ENCODE results near the gene DHRS13.
"Not testable (repeated sequence)": the region's sequence is repeated elsewhere in the genome, so short reads cannot be mapped to it uniquely, and the experiment has no call there.

DHRS13 gene

GRCh38 chr17:28897769-28898526 lies 4.9 kb downstream of the DHRS13 start:
- DNase-seq (ENCODE audit: low read depth), result no peak
- TF ChIP-seq CTCF (conservative IDR thresholded peaks at IDR 0.05; ENCODE audit: low read depth, low read length), result no peak
- H3K4me3 ChIP-seq (ENCODE audit: low read depth, low read length), result peak overlapping the region; percentile 73

- peak; percentile 37 for TF ChIP-seq CTCF (conservative IDR thresholded peaks at IDR 0.05; ENCODE audit: low read depth, low read length)
- H3K4me3 ChIP-seq (ENCODE audit: low read depth, low read length), result peak within 1 kb of the TSS; percentile 73
- peak; percentile 73 for DNase-seq (ENCODE audit: low read depth)
These were observed 5.8 kb downstream of the DHRS13 start, which contains the start of gene FLOT2 for GRCh38 chr17:28896884-28897768. FLOT2 (minus strand) TSS chr17:28897733; CDS start chr17:28897574, 159 bp downstream.

GRCh38 chr17:28896491-28896883 lies 6.4 kb downstream of the DHRS13 start:
- TF ChIP-seq CTCF (conservative IDR thresholded peaks at IDR 0.05; ENCODE audit: low read depth, low read length), result peak; percentile 1
- peak overlapping the region; percentile 73 for H3K4me3 ChIP-seq (ENCODE audit: low read depth, low read length)
- no peak for DNase-seq (ENCODE audit: low read depth)

- no peak for DNase-seq (ENCODE audit: low read depth)
- no peak for TF ChIP-seq CTCF (conservative IDR thresholded peaks at IDR 0.05; ENCODE audit: low read depth, low read length)
- no peak overlapping the region for H3K4me3 ChIP-seq (ENCODE audit: low read depth, low read length)
These were observed 7.0 kb downstream of the DHRS13 start for GRCh38 chr17:28895794-28896447.

GRCh38 chr17:28893248-28894183 lies 9.4 kb downstream of the DHRS13 start:
- DNase-seq (ENCODE audit: low read depth); H3K4me3 ChIP-seq (ENCODE audit: low read depth, low read length): not testable (repeated sequence)

- TF ChIP-seq CTCF (conservative IDR thresholded peaks at IDR 0.05; ENCODE audit: low read depth, low read length), result no peak
- no peak for DNase-seq (ENCODE audit: low read depth)
These were observed 10.9 kb downstream of the DHRS13 start for GRCh38 chr17:28892024-28892423.

More at GRCh38 chr17:28892024-28892423, 10.9 kb downstream of the DHRS13 start:
- H3K4me3 ChIP-seq (ENCODE audit: low read depth, low read length), result no peak overlapping the region

All from choroid plexus epithelial cell (primary cell).